Brain microvascular endothelial cell (primary cell): ENCODE measurements around the gene HS2ST1.

Source experiments
- DNase-seq: peaks from one replicate; pipeline ENCODE4 v3.0.0-alpha.2; 2020
- H3K27ac ChIP-seq: fragments of 250-450 bp; sonication (Bioruptor Pico); 2 replicates; pipeline ENCODE4 v1.5.1; 2020; ENCODE audit warnings: mild to moderate bottlenecking, moderate library complexity
- H3K27me3 ChIP-seq: fragments of 250-450 bp; sonication (Bioruptor Pico); replicated peaks from 2 replicates; pipeline ENCODE4 v1.5.1; 2020; ENCODE audit warnings: mild to moderate bottlenecking
- H3K36me3 ChIP-seq: fragments of 250-450 bp; sonication (Bioruptor Pico); replicated peaks from 2 replicates; pipeline ENCODE4 v1.5.1; 2020; ENCODE audit warnings: mild to moderate bottlenecking
- H3K4me3 ChIP-seq: 2 replicates; pipeline ENCODE4 v1.5.1; 2011; ENCODE audit warnings: low read depth, mild to moderate bottlenecking, control low read depth, low read length, moderate library complexity
- CTCF ChIP-seq: IDR thresholded peaks from 2 replicates; pipeline ENCODE4 v1.5.1; 2011; ENCODE audit warnings: low read depth, mild to moderate bottlenecking, moderate library complexity, low read length, control low read depth, inconsistent platforms; ENCODE audit errors: missing control alignments
- in situ Hi-C: cut with HindIII; loops from 2 replicates; pipeline ENCODE4 v1.10.0; 2017; ENCODE audit warnings: low sequenced_read_pairs, low pct_ligation_motif_present

The HS2ST1 gene

DNA sequence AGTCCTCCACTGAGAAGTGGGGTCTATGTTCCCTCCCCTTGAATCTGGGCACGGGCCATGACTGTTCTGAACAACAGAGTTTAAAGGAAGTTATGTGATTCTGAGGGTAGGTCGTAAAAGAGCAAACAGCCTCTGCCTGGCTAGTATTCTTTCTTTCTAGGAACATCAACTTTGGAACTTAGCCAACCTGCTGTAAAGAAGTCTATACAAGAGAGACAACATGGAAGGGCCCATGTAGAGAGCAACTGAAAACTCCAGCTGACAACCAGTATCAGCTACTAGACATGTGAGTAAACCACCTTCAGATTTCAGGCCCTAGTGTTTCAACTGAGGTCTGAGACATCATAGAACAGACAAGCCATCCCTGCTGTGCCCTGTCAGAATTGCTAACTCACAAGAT, 8.0 kb upstream of the HS2ST1 start:
- Histone ChIP-seq H3K36me3 (peaks cover 6% of the 10 kb centered on the region), H3K27ac (no peak overlapping the region), H3K4me3 (no peak overlapping the region), H3K27me3 (no peaks in the 10 kb centered on the region)
- TF ChIP-seq CTCF: no peak
- in situ Hi-C loops: no loop called here
- DNase-seq: no peak

GRCh38 chr1:86912281-86912900, 2.0 kb upstream of the HS2ST1 start:
- peaks cover 9% of the 10 kb centered on the region for H3K36me3 ChIP-seq
- no peak overlapping the region for H3K27ac ChIP-seq
- in situ Hi-C loops: no loop called here
- H3K27me3 ChIP-seq: no peaks in the 10 kb centered on the region
- H3K4me3 ChIP-seq: peak overlapping the region; percentile 99
- DNase-seq: no peak
- no peak for TF ChIP-seq CTCF

DNA sequence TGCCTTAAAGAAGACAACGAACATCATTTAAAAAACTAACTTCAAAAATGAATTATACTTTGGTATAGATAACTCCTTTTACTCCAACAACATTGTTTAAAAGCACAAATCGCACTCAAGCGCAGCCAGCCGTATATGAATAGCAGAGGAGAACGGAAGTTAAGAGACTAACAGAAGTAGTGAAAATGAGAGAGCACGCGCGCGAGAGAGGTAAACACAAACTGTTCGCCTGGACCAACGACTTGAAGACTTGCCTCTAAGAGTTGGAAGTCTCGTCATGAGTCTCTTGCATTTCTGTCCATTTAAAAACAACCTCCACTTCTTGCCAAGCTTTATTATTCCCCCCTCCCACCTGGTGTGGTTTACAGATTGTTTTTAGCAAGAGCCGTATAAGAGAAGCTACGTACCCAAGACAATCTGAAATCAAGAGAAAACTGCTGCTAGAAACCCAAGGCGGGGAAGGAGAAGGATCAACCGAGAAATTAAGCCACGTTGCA, 988 bp upstream of the HS2ST1 start:
- peak; percentile 25 for DNase-seq

GRCh38 chr1:86913896-86914600, 387 bp upstream of the HS2ST1 start, which contains the start of gene SELENOF:
TSS of gene SELENOF (minus strand) at chr1:86914126. CDS start at chr1:86914111, 15 bp downstream.
- no peaks in the 10 kb centered on the region for H3K27me3 ChIP-seq
- H3K4me3 ChIP-seq: peak within 1 kb of the TSS; percentile 99
- no peak for TF ChIP-seq CTCF
- peak; percentile 100 for DNase-seq
- in situ Hi-C loops: no loop called here
- H3K27ac ChIP-seq: peak within 1 kb of the TSS; percentile 99
- peaks cover 9% of the 10 kb centered on the region for H3K36me3 ChIP-seq

More for the DNA sequence above, 988 bp upstream of the HS2ST1 start:
- Histone ChIP-seq H3K27me3 (no peaks in the 10 kb centered on the region), H3K27ac (peak overlapping the region; percentile 99), H3K36me3 (peaks cover 9% of the 10 kb centered on the region), H3K4me3 (peak overlapping the region; percentile 99)
- TF ChIP-seq CTCF: no peak
- in situ Hi-C loops: no loop called here

- Histone ChIP-seq H3K4me3 (peak overlapping the region; percentile 83), H3K27ac (peak overlapping the region; percentile 38), H3K27me3 (no peaks in the 10 kb centered on the region), H3K36me3 (peaks cover 6% of the 10 kb centered on the region)
- no peak for TF ChIP-seq CTCF
- in situ Hi-C loops: no loop called here
- peak; percentile 52 for DNase-seq
Measured at GRCh38 chr1:86914998-86915736, 732 bp downstream of the HS2ST1 start.
